GM12864 (cell line): Measurements from ENCODE around the gene CNST.

Source experiments
- DNase-seq: peaks from one replicate; pipeline ENCODE4 v3.0.0-alpha.2; 2011; ENCODE audit warnings: low read depth
- H3K4me3 ChIP-seq: 2 replicates; pipeline ENCODE4 v1.5.1; 2011; ENCODE audit warnings: mild to moderate bottlenecking, low read depth, low read length, control low read depth
- CTCF ChIP-seq: IDR thresholded peaks from 2 replicates; pipeline ENCODE4 v1.5.1; 2011; ENCODE audit warnings: low read depth, mild to moderate bottlenecking, moderate library complexity, low read length, control low read depth, inconsistent platforms; ENCODE audit errors: missing control alignments

Gene CNST, protein sequence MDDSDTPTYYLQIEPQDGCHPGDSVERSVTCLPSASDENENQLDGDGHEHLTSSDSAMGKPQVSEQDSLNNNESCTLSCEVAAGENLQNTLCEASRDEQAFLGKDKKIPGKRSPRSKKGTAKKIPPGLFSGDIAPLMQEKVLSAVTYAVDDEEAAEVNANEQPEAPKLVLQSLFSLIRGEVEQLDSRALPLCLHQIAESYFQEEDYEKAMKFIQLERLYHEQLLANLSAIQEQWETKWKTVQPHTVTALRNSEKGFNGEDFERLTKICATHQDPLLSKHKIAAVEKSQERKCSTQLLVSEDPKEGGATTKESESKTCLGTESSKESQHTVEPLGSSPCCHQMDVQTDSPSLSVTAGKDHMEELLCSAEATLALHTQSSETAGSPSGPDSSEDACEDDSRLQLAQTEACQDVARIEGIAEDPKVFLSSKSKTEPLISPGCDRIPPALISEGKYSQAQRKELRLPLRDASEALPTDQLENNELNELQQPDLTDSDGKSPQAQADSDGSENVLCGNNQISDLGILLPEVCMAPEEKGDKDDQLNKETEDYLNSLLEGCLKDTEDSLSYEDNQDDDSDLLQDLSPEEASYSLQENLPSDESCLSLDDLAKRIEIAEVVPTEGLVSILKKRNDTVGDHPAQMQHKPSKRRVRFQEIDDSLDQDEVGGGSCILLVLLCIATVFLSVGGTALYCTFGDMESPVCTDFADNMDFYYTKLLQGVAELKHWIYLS

DNA sequence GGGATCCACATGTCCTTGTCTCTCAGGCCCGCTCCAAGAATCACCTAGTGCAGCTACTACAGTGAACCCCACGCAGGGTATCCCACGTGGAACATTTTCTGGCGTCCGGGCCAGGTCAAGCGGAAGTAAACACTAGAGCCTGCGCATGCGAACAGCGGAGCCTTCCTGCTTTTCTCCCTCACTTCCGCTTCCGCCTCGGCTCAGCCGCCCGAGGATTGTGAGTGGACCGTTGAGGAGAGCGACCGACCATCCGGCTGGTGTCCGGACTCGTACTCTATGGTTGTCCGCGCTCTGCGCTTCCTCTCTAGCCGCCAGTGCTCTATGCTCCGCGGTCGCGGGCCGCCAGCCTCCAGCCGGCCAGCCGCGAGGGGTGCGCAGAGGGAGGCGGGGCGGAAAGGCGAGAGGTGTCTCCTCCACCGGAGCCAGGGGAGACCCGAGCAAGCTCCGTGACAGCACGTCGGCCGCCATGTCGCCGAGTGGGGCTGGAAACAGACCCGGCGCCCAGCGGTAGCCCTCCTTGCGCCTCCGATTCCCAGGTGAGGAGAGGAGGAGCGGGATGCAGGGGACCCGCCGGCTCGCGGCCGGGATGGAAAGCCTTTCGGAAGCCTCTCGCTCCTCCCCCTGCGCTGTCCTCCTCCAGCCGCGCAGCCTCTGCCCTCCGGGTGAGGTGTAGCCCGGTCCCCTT is at the start of gene CNST, which contains the start of gene TFB2M:
Gene CNST (plus strand): TSS at position 329 of the 685 bp plus-strand sequence. CDS start 25,107 bp downstream, outside the sequence.
Gene TFB2M (minus strand): TSS at position 134 of the 685 bp plus-strand sequence. CDS start 123 bp downstream, at position 11.
- peak; percentile 98 for DNase-seq
- peak within 1 kb of the TSS; percentile 92 for H3K4me3 ChIP-seq
- no peak for TF ChIP-seq CTCF

- no peak for TF ChIP-seq CTCF
- H3K4me3 ChIP-seq, result no peak overlapping the region
- no peak for DNase-seq
Observed at GRCh38 chr1:246517391-246517790, 48.9 kb upstream of the CNST start.

DNA sequence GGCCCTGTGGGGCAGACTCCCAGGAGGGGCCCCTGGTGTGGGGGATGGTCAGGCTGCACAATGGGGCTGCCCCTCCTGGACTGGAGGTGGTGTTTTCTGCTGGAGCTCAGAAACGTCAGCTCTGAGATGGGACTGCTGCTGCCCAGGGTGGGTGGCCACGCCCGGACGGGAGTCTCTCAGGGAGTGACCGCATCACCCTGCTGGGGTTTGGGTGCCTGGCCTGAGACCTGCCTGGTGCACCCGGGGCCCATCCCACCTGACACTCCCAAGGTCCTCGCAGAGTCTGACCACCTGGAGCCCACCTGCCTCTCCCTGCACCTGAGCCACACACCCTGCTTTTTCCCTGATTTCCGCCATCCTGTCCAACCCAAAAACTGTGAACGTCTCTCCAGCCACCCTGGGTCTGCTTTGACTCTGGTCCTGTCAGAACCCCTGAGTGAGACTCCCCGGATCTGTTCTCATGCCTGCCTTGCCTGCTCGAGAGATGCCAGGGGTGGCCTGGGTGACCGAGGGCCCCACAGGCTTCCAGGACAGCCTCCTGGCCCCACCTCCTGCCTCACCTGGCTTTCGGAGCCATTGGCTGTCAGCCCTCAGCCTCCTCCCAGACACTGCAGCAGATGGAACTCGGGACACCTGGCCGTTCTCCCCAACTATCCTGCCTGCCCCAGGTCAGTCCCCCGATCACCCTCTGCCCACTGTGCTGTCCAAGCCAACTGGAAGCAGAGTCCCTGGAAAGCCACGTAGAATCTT is 47.6 kb upstream of the CNST start:
- TF ChIP-seq CTCF, result no peak
- DNase-seq, result no peak
- H3K4me3 ChIP-seq, result no peak overlapping the region

DNA sequence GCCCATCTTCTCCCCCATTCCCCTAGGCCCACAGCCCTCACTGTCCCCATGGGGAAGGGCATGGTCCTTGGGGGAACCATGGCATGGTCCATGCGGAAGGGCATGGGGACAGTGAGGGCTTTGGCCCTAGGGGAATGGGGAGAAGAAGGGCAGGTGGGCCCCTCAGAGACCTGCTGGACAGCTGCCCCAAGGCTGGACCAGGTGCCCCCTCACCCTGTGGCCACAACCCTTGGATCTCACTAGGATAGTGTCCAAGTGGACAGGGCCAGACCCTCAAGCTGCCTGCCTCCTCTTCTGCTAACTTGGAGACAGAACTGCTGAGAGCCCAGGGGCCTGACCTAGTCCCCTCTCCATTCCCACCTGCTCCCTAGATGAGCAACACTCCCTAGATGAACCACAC is 46.7 kb upstream of the CNST start:
- DNase-seq, result no peak
- H3K4me3 ChIP-seq, result no peak overlapping the region
- no peak for TF ChIP-seq CTCF

GRCh38 chr1:246526380-246526779 is 39.9 kb upstream of the CNST start:
- no peak overlapping the region for H3K4me3 ChIP-seq
- no peak for DNase-seq
- TF ChIP-seq CTCF, result no peak

- H3K4me3 ChIP-seq, result no peak overlapping the region
- DNase-seq, result no peak
- no peak for TF ChIP-seq CTCF
Observed at GRCh38 chr1:246526915-246527314, 39.3 kb upstream of the CNST start.
